Measurements from ENCODE around the gene TECTB. TPM values are rescaled to one million over a fixed set of nuclear protein-coding genes. Genes with fewer than 3 reads are reported as not detected.

TECTB gene
- total and polyA plus RNA-seq, 8 donors, result not detected

DNA sequence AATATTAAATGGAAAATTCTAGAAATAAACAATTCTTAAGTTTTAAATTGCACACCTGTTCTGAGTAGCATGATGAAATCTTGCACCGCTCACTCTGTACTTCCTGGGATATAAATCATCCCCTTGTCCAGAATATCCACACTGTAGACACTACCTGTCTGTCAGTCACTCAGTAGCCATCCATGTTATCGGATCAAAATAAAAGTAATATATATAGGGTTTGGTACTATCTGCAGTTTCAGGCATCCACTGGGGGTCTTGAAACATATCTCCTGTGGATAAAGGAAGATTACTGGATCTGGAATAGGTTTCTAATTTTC lies 6.8 kb downstream of the TECTB start:
- Histone ChIP-seq H3K4me3 (no peak overlapping the region), H3K27me3 (no peaks in the 10 kb centered on the region), H3K4me1 (no peaks in the 10 kb centered on the region), H3K36me3 (no peaks in the 10 kb centered on the region), H3K27ac (no peak overlapping the region), H3K9me3 (no peaks in the 10 kb centered on the region)
- intact Hi-C loops (cut with DNase I), result no loop called here
- FAIRE-seq (no peak), ATAC-seq (no peak), DNase-seq (no peak)
- TF ChIP-seq, protein P1, sequence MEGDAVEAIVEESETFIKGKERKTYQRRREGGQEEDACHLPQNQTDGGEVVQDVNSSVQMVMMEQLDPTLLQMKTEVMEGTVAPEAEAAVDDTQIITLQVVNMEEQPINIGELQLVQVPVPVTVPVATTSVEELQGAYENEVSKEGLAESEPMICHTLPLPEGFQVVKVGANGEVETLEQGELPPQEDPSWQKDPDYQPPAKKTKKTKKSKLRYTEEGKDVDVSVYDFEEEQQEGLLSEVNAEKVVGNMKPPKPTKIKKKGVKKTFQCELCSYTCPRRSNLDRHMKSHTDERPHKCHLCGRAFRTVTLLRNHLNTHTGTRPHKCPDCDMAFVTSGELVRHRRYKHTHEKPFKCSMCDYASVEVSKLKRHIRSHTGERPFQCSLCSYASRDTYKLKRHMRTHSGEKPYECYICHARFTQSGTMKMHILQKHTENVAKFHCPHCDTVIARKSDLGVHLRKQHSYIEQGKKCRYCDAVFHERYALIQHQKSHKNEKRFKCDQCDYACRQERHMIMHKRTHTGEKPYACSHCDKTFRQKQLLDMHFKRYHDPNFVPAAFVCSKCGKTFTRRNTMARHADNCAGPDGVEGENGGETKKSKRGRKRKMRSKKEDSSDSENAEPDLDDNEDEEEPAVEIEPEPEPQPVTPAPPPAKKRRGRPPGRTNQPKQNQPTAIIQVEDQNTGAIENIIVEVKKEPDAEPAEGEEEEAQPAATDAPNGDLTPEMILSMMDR (IDR thresholded peaks at IDR 0.05), result no peak
- 87 to 91% methylated on average over 2 of the region's 2 CpGs for WGBS, 2 donors

DNA sequence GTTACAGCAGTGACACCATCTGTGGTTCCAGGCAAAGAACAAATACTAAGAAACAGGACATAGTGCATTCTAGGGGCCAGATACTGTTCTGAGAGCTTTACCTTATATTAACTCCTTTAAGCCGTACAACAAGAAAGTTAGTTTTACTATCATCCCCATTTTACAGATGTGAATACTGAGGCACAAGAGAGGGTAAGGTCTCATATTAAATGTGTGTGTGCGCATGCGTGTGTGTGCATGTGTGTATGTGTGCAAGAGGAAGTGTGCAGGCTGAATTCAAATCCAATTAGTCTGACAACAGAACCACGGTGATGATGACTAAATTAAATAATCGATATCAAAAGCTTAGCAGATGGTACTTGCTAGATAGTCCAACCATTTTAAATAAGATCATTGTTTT lies 11.0 kb downstream of the TECTB start:
- Histone ChIP-seq H3K4me1 (no peaks in the 10 kb centered on the region), H3K4me3 (no peak overlapping the region), H3K27me3 (no peaks in the 10 kb centered on the region), H3K27ac (no peak overlapping the region), H3K36me3 (no peaks in the 10 kb centered on the region), H3K9me3 (no peaks in the 10 kb centered on the region)
- FAIRE-seq (no peak), ATAC-seq (no peak), DNase-seq (no peak)
- intact Hi-C loops (cut with DNase I), result no loop called here
- TF ChIP-seq, protein P1 (IDR thresholded peaks at IDR 0.05), result no peak
- WGBS, 2 donors, result 83 to 92% methylated on average over 5 of the region's 5 CpGs

DNA sequence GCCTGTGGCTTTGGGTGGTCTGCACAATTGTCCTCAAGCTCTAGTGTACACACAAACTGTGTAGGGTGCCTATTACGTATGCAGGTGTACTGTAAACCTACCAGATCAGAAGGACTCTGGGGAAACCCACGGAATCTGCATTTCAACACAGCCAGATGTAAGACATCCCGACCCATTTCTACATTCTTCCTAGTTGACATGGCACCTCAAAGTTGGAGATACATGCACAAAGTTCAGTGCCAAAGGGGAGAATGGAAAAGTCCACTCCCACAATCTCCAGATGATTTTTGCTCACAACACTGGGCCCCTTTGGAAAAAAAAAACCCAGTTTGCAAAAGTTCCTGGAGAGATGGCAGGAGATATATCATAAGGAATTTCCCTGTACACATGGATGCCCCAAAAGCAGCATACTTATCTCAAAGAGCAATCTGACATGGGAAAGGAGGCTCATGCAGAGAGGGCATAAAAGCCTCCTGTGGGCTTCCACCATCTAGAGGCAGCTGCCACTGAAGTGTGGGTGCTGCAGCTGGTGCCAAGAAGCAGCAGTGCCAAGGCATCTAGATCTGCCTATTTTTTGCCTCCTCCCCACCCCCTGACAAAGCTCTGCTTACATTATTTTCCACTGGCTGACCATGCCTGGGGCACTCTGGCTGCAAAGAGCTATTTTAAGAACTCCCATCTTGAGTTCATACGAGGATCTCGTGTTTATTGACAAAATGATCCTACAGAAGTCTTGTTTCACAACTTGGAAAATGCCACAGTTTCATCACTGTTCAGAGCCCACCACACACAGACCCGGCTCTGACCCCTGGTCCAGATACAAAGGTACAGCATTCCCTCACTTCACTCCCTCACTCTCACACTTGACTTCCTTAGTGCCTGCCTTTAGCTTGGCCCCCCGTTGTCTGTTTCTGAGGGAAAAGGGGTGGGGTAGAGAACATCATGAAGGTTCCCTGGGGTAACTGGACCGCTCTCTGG lies 12.9 kb downstream of the TECTB start:
- ATAC-seq, result no peak

DNA sequence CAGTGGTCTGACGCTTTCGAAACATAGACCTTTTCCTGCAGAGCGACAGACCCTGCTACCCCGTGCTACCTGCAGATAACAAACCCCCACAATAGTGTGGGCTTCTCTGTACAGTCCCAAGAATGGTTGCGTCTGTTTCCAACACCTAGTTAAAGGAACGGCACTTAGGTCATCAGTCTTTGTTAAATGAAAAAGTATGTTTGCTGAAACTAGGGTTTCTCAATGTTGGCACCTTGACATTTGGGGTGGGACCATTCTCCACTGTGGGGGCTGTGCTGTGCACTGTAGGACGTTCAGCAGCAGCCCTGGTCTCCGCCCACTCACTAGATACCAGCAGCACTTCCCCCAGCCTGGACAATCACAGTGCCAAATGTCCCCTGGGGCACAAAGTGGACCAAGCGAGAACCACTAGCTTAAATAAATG lies 13.7 kb downstream of the TECTB start:
- Histone ChIP-seq H3K27ac (no peak overlapping the region), H3K27me3 (no peaks in the 10 kb centered on the region), H3K4me1 (no peaks in the 10 kb centered on the region), H3K36me3 (no peaks in the 10 kb centered on the region), H3K4me3 (no peak overlapping the region), H3K9me3 (no peaks in the 10 kb centered on the region)
- FAIRE-seq (no peak), ATAC-seq (no peak), DNase-seq (no peak)
- TF ChIP-seq, protein P1 (IDR thresholded peaks at IDR 0.05), result no peak
- 67 to 69% methylated on average over 9 of the region's 9 CpGs for WGBS, 2 donors
- intact Hi-C loops (cut with DNase I), result no loop called here

More for the DNA sequence above, 12.9 kb downstream of the TECTB start:
- TF ChIP-seq, protein P1 (IDR thresholded peaks at IDR 0.05), result no peak
- WGBS, 2 donors, result 53 to 59% methylated on average over 8 of the region's 8 CpGs
- no peaks in the 10 kb centered on the region for H3K4me1 ChIP-seq
- FAIRE-seq (no peak), DNase-seq (no peak)
- H3K4me3 ChIP-seq, result no peak overlapping the region
- H3K27ac ChIP-seq, result no peak overlapping the region
- intact Hi-C loops (cut with DNase I), result no loop called here
- no peaks in the 10 kb centered on the region for H3K9me3 ChIP-seq
- H3K27me3 ChIP-seq, result no peaks in the 10 kb centered on the region
- no peaks in the 10 kb centered on the region for H3K36me3 ChIP-seq

DNA sequence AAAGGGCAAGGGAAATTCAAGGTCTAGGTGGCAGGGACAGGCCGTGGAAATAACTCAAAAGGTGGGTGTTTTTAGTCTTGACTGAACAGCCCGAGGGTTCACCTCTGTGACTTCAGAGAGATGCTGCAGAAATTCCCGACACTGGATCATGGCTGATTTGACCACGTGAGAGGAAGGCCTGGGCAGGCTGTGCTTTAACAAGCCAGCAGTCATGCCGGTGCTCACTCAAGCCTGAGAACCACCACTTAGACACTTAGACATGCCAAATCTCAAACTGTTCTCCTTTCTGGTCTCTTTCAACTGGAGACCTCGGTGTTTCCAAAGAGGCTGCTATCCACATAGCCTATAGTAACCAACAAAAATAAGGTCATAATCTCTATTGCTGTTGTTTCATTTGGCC lies 15.4 kb downstream of the TECTB start:
- ATAC-seq (no peak), FAIRE-seq (no peak), DNase-seq (no peak)
- no peaks in the 10 kb centered on the region for H3K27me3 ChIP-seq
- no peak overlapping the region for H3K4me3 ChIP-seq
- WGBS, 2 donors, result 69 to 74% methylated on average over 6 of the region's 6 CpGs
- no peak overlapping the region for H3K27ac ChIP-seq
- H3K4me1 ChIP-seq, result no peaks in the 10 kb centered on the region
- intact Hi-C loops (cut with DNase I), result no loop called here
- H3K36me3 ChIP-seq, result no peaks in the 10 kb centered on the region
- TF ChIP-seq, protein P1 (IDR thresholded peaks at IDR 0.05), result no peak
- no peaks in the 10 kb centered on the region for H3K9me3 ChIP-seq

Measured in pancreas (tissue), 10 donors.